A549 (cell line): ENCODE results near the gene OSTC. TPM values are rescaled to one million over a fixed set of nuclear protein-coding genes. Genes with fewer than 3 reads are reported as not detected.

Experiments
- ATAC-seq, 2 experiments: fragments of 200-7000 bp in 1 of 2; fragments of >200 bp in 1 of 2; cut with Nextera tagmentation in 1 of 2; cut with Tn5 transposase in 1 of 2; 3 replicates each; pipeline versions ENCODE4 v1.8.0 to v1.9.1; 2018 to 2020; ENCODE audit warnings: mild to moderate bottlenecking in 1 of 2, moderate library complexity in 1 of 2
- CTCF ChIA-PET: fragments of 300-600 bp; sonication (Branson Sonifier 250); formaldehyde crosslinking; extraction: SDS; loops from one replicate; lab custom pipeline; 2021; ENCODE audit warnings: antibody characterized with exemption, inconsistent platforms; lab: Yijun Ruan, JAX
- POLR2A ChIA-PET: fragments of 350-600 bp; formaldehyde crosslinking; extraction: SDS; loops from one replicate; lab custom pipeline; 2021; ENCODE audit warnings: antibody characterized with exemption, inconsistent platforms; lab: Yijun Ruan, JAX
- DNase-seq, 2 experiments: peaks; one replicate each; pipeline versions ENCODE4 v3.0.0 to v3.0.0-alpha.2; 2011 to 2016; ENCODE audit warnings: low read depth in 1 of 2, low spot score in 1 of 2
- FAIRE-seq: peaks from 2 replicates; lab custom pipeline; 2011; peaks lifted over from hg19 to GRCh38; lab: Jason Lieb, UNC
- H3K27ac ChIP-seq, 2 experiments: fragments of >200 bp; sonication (Bioruptor Twin); formaldehyde crosslinking; 3 replicates each; pipeline ENCODE4 v1.5.1; 2016 to 2017
- H3K4me1 ChIP-seq: fragments of >200 bp; sonication (Bioruptor Twin); formaldehyde crosslinking; 3 replicates; pipeline ENCODE4 v1.6.1; 2016
- H3K4me2 ChIP-seq: fragments of >200 bp; sonication (Bioruptor Twin); formaldehyde crosslinking; 3 replicates; pipeline ENCODE4 v1.6.1; 2016
- H3K4me3 ChIP-seq: fragments of >200 bp; sonication (Bioruptor Twin); formaldehyde crosslinking; 3 replicates; pipeline ENCODE4 v1.5.1; 2016
- H3K9me3 ChIP-seq: fragments of >200 bp; sonication (Bioruptor Twin); formaldehyde crosslinking; 3 replicates; pipeline ENCODE4 v1.6.1; 2016
- BHLHE40 ChIP-seq: IDR thresholded peaks from 2 replicates; pipeline ENCODE4 v1.6.1; 2012; ENCODE audit warnings: low read depth, low read length, inconsistent platforms
- ESRRA ChIP-seq: fragments of 150-350 bp; IDR thresholded peaks from 2 replicates; pipeline ENCODE4 v1.6.1; 2014; ENCODE audit warnings: mild to moderate bottlenecking, low read length, borderline replicate concordance
- FOSL2 ChIP-seq, 2 experiments: fragments of 450-650 bp in 1 of 2; fragments of >200 bp in 1 of 2; sonication (Bioruptor Twin) in 1 of 2; formaldehyde crosslinking; IDR thresholded peaks; 2 replicates each; pipeline versions ENCODE4 v1.5.0 to v1.6.1; 2016 to 2020; ENCODE audit warnings: mild to moderate bottlenecking in 1 of 2, moderate library complexity in 1 of 2
- FOXS1 ChIP-seq: fragments of 250-450 bp; sonication (Bioruptor Pico); IDR thresholded peaks from 2 replicates; pipeline ENCODE4 v1.5.0; 2020; ENCODE audit warnings: mild to moderate bottlenecking, moderate library complexity
- HDAC2 ChIP-seq: fragments of 200-600 bp; sonication (generic); IDR thresholded peaks from 2 replicates; pipeline ENCODE4 v1.6.1; 2016
- KDM5A ChIP-seq: fragments of 200-600 bp; sonication (generic); IDR thresholded peaks from 2 replicates; pipeline ENCODE4 v1.6.1; 2016; ENCODE audit warnings: antibody characterized with exemption, mild to moderate bottlenecking
- MAFK ChIP-seq: fragments of 450-650 bp; IDR thresholded peaks from 2 replicates; pipeline ENCODE4 v1.6.1; 2014; ENCODE audit not compliant: partially characterized antibody
- MYC ChIP-seq: IDR thresholded peaks from 2 replicates; pipeline ENCODE4 v1.6.1; 2012; ENCODE audit warnings: mild to moderate bottlenecking, inconsistent platforms, low read length, improper control_type of control experiment, borderline replicate concordance
- NPAS2 ChIP-seq: fragments of 250-450 bp; sonication (Bioruptor Pico); IDR thresholded peaks from 2 replicates; pipeline ENCODE4 v1.8.0; 2022; ENCODE audit warnings: mild to moderate bottlenecking, moderate library complexity, borderline replicate concordance
- PHF8 ChIP-seq: fragments of 200-600 bp; sonication (generic); IDR thresholded peaks from 2 replicates; pipeline ENCODE4 v1.6.1; 2016; ENCODE audit warnings: low read depth, mild to moderate bottlenecking, antibody characterized with exemption, moderate library complexity, borderline replicate concordance
- RAD21 ChIP-seq, 2 experiments: fragments of >200 bp in 1 of 2; sonication (Bioruptor Twin) in 1 of 2; formaldehyde crosslinking in 1 of 2; IDR thresholded peaks in 1 of 2; conservative IDR thresholded peaks in 1 of 2; 2 replicates in 1 of 2; 3 replicates in 1 of 2; pipeline ENCODE4 v1.6.1; 2012 to 2018; ENCODE audit warnings: inconsistent platforms in 1 of 2
- RFX5 ChIP-seq: fragments of 450-650 bp; IDR thresholded peaks from 2 replicates; pipeline ENCODE4 v1.7.1; 2014; ENCODE audit warnings: antibody characterized with exemption, mild to moderate bottlenecking, moderate library complexity
- RNF2 ChIP-seq: fragments of 200-600 bp; sonication (generic); IDR thresholded peaks from 2 replicates; pipeline ENCODE4 v1.6.1; 2016; ENCODE audit warnings: low read depth, mild to moderate bottlenecking, antibody characterized with exemption, moderate library complexity, borderline replicate concordance
- SREBF2 ChIP-seq: fragments of 450-650 bp; IDR thresholded peaks from 2 replicates; pipeline ENCODE4 v1.6.1; 2014; ENCODE audit warnings: mild to moderate bottlenecking, moderate library complexity
- ZC3H11A ChIP-seq: fragments of 450-650 bp; IDR thresholded peaks from 2 replicates; pipeline ENCODE4 v1.6.1; 2014; ENCODE audit warnings: antibody characterized with exemption, mild to moderate bottlenecking
- ZFP36 ChIP-seq: fragments of 450-650 bp; IDR thresholded peaks from 2 replicates; pipeline ENCODE4 v1.6.1; 2014; ENCODE audit warnings: borderline replicate concordance; ENCODE audit not compliant: partially characterized antibody
- ZSCAN20 ChIP-seq: fragments of 250-450 bp; sonication (Bioruptor Pico); IDR thresholded peaks from 2 replicates; pipeline ENCODE4 v1.8.0; 2022; ENCODE audit warnings: mild to moderate bottlenecking, moderate library complexity
- WGBS: methylation state at CpG from one replicate; pipeline ENCODE4 v1.1.6; 2017; ENCODE audit errors: missing lambda C conversion rate; 5-methylcytosine and 5-hydroxymethylcytosine counted together
- polyA plus RNA-seq, 4 experiments: library from polyadenylated mRNA; depleted of rRNA in 3 of 4; stranded (reverse); fragments of >200 nt; fragmentation: RNase III in 1 of 4; extraction: RNeasy Plus Mini Kit Qiagen cat#74134 plus additional on column Dnase treatment in 1 of 4; gene quantifications; 2 replicates in 3 of 4; 3 replicates in 1 of 4; pipeline ENCODE4 v1.2.3, GENCODE V29; 2011 to 2017
- TF ChIP-seq, protein P1 (sequence below): fragments of >200 bp; sonication (Bioruptor Twin); formaldehyde crosslinking; IDR thresholded peaks from 2 replicates; pipeline ENCODE4 v1.6.1; 2016
- TF ChIP-seq, protein P2 (sequence below): fragments of 250-450 bp; sonication (Bioruptor Pico); IDR thresholded peaks from 2 replicates; pipeline ENCODE4 v1.5.0; 2020; ENCODE audit warnings: low read depth, mild to moderate bottlenecking, moderate library complexity
- TF ChIP-seq, protein P3 (sequence below): fragments of >200 bp; sonication (Bioruptor Twin); formaldehyde crosslinking; IDR thresholded peaks from 3 replicates; pipeline ENCODE4 v1.6.1; 2016

The OSTC gene
- polyA plus RNA-seq, 2 of the 4 experiments (the other 2 are of a cell fraction) = 128 to 166 TPM

DNA sequence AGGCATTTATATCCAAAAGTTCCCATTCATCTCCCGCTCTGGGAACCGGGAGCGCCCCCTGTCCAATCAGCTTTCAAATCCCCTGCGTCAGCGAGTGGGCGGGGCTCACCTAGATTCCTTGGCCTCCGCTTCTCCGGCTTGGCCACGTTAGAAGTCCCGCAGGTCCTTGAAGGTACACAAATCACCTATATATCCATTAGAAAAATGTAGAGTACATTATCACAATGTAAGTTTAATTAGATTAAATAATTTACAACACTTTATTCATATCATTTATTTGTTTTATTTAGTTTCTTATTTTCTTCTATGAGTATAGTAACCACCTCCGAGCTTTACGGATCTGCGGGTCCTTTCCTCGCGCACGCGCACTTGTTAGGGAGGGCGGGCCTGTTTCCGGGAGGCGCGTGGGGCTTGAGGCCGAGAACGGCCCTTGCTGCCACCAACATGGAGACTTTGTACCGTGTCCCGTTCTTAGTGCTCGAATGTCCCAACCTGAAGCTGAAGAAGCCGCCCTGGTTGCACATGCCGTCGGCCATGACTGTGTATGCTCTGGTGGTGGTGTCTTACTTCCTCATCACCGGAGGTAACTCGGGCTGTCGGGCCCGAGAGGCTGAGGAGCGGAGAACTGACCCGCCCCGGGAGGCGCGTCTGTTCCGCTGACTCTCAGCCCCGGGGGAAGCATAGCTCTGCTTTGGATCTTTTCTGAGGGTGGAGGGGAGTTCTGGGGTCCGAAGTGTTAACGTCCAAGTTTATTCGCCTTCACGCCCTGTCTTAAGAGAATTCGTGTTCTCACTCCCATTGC is at the start of gene OSTC (continued):
- TF ChIP-seq, protein P1, sequence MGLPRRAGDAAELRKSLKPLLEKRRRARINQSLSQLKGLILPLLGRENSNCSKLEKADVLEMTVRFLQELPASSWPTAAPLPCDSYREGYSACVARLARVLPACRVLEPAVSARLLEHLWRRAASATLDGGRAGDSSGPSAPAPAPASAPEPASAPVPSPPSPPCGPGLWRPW = no peak
- TF ChIP-seq MYC (peak; percentile 60), ZFP36 (no peak), FOSL2 (IDR thresholded peaks at IDR 0.05) (no peak), FOSL2 (CRISPR knock-in tag; IDR thresholded peaks at IDR 0.05) (no peak), MAFK (peak; percentile 52), ZC3H11A (no peak), BHLHE40 (no peak)
- TF ChIP-seq, protein P2, sequence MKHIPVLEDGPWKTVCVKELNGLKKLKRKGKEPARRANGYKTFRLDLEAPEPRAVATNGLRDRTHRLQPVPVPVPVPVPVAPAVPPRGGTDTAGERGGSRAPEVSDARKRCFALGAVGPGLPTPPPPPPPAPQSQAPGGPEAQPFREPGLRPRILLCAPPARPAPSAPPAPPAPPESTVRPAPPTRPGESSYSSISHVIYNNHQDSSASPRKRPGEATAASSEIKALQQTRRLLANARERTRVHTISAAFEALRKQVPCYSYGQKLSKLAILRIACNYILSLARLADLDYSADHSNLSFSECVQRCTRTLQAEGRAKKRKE = no peak
- TF ChIP-seq, protein P3, sequence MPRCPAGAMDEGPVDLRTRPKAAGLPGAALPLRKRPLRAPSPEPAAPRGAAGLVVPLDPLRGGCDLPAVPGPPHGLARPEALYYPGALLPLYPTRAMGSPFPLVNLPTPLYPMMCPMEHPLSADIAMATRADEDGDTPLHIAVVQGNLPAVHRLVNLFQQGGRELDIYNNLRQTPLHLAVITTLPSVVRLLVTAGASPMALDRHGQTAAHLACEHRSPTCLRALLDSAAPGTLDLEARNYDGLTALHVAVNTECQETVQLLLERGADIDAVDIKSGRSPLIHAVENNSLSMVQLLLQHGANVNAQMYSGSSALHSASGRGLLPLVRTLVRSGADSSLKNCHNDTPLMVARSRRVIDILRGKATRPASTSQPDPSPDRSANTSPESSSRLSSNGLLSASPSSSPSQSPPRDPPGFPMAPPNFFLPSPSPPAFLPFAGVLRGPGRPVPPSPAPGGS = 0 out of 3 replicates have a peak, but pooled peaks have one; percentile 51
- TF ChIP-seq, all 56 proteins: peak for 7

DNA sequence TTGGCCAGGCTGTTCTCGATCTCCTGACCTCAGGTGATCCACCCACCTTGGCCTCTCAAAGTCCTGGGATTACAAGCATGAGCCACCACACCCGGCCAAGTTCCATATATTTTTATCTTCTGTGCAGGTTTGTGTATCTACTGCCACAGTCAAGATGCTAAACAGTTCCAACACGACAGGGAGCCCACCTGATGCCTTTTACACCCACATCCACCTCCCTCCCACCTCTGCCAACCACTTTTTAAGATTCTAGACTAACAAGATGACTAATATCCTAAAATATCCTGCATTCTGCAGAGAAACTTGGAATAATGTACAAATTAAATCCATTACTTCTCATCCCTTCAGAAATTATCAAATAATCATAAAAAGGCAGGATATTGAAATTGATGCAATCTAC is 49.3 kb upstream of the OSTC start:
- H3K4me3 ChIP-seq = no peak overlapping the region
- ChIA-PET CTCF (no interaction called here), POLR2A (no interaction called here)
- no peak for TF ChIP-seq MAFK
- no peak for TF ChIP-seq ZSCAN20 (CRISPR knock-in tag)
- TF ChIP-seq HDAC2 = no peak
- TF ChIP-seq, protein P3 = no peak
- no peak for TF ChIP-seq RNF2
- TF ChIP-seq NPAS2 (CRISPR knock-in tag) = no peak
- TF ChIP-seq ESRRA = no peak
- no peak for TF ChIP-seq FOXS1 (CRISPR knock-in tag)
- TF ChIP-seq PHF8 = no peak
- no peak for TF ChIP-seq RAD21 (conservative IDR thresholded peaks at IDR 0.05 in 1 of 2, IDR thresholded peaks at IDR 0.05 in 1 of 2)
- ATAC-seq = no peak
- H3K27ac ChIP-seq = no peak overlapping the region
- FAIRE-seq = no peak
- H3K4me2 ChIP-seq = no peak overlapping the region
- DNase-seq = no peak
- H3K4me1 ChIP-seq = no peaks in the 10 kb centered on the region
- no peaks in the 10 kb centered on the region for H3K9me3 ChIP-seq
- WGBS = 14% methylated on average over 3 of the region's 3 CpGs

DNA sequence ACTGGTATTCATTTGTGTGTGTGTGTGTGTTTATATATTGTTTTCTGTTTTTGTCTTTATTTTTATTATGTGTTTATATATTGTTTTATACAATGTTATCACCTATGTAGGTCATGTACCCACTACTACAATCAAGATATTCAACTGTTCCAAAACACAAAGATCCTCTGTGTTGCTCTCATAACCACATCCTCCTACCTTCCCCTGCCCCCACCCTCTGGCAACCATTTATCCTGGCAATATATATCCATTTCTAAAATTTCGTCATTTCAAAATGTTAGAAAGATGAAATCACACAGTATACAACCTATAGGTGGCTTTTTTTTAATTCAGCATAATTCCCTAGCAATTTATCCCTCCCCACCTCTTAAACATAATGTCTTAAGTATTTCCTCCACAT is 48.9 kb upstream of the OSTC start:
- ATAC-seq (no peak), DNase-seq (no peak), FAIRE-seq (no peak)
- no peak overlapping the region for H3K4me3 ChIP-seq
- no peak overlapping the region for H3K4me2 ChIP-seq
- CTCF ChIA-PET = no interaction called here
- H3K9me3 ChIP-seq = no peaks in the 10 kb centered on the region
- POLR2A ChIA-PET = no interaction called here
- no peak overlapping the region for H3K27ac ChIP-seq
- TF ChIP-seq SREBF2 = no peak
- TF ChIP-seq KDM5A = no peak
- TF ChIP-seq PHF8 = no peak
- no peak for TF ChIP-seq ESRRA
- TF ChIP-seq RFX5 = no peak
- no peaks in the 10 kb centered on the region for H3K4me1 ChIP-seq
- WGBS = 17% methylated on average over 1 of the region's 1 CpG
